Adrenal gland (tissue), 19 donors: ENCODE results near the gene SNF8. TPM values are rescaled to one million over a fixed set of nuclear protein-coding genes. Genes with fewer than 3 reads are reported as not detected.

Source experiments
- DNase-seq, 7 donors: peaks; one replicate each; pipeline ENCODE4 v3.0.0-alpha.2; 2019 to 2020
- H3K27ac ChIP-seq, 5 donors: fragments of 200-600 bp; sonication (generic) in 4 of 5; 1 replicate in 3 of 5; 2 replicates in 2 of 5; pipeline versions ENCODE4 v1.5.1 to v1.8.0; 2016 to 2020; ENCODE audit warnings: mild to moderate bottlenecking in 1 of 5
- H3K27me3 ChIP-seq: fragments of 200-600 bp; 2 replicates; pipeline ENCODE4 v1.8.0; 2021
- H3K36me3 ChIP-seq, 2 donors: fragments of 200-600 bp; replicated peaks in 1 of 2; 1 replicate in 1 of 2; 2 replicates in 1 of 2; pipeline versions ENCODE4 v1.5.1 to v1.8.0; 2018 to 2022
- H3K4me1 ChIP-seq, 2 donors: fragments of 200-600 bp; replicated peaks in 1 of 2; 1 replicate in 1 of 2; 2 replicates in 1 of 2; pipeline versions ENCODE4 v1.5.1 to v1.8.0; 2018 to 2021
- H3K4me3 ChIP-seq, 4 donors: fragments of 200-600 bp; sonication (generic) in 3 of 4; one replicate each; pipeline ENCODE4 v1.5.1; 2016 to 2018
- H3K9me3 ChIP-seq, 3 donors: fragments of 200-600 bp; sonication (generic) in 1 of 3; replicated peaks in 1 of 3; 1 replicate in 2 of 3; 2 replicates in 1 of 3; pipeline versions ENCODE4 v1.5.1 to v1.8.0; 2016 to 2021
- CTCF ChIP-seq, 6 experiments: fragments of 450-650 bp in 4 of 6; fragments of 200-600 bp in 2 of 6; sonication (generic) in 1 of 6; IDR thresholded peaks; 1 replicate in 5 of 6; 2 replicates in 1 of 6; pipeline versions ENCODE4 v1.5.1 to v1.8.0; 2016 to 2021; ENCODE audit warnings: antibody characterized with exemption in 6 of 6, mild to moderate bottlenecking in 2 of 6, moderate library complexity in 1 of 6
- POLR2A ChIP-seq, 2 donors: fragments of 450-650 bp; IDR thresholded peaks; one replicate each; pipeline ENCODE4 v1.6.1; 2017; ENCODE audit warnings: antibody characterized with exemption in 2 of 2, mild to moderate bottlenecking in 2 of 2, moderate library complexity in 1 of 2
- WGBS, 4 donors: extraction: QIAGEN DNeasy Blood & Tissue Kit in 2 of 4; methylation state at CpG; one replicate each; pipeline versions ENCODE4 v1.1.5 to v1.1.7; 2013 to 2017; 5-methylcytosine and 5-hydroxymethylcytosine counted together
- intact Hi-C, 2 donors: fragments of 100-400 bp; cut with DNase I; formaldehyde crosslinking; loops; one replicate each; pipeline versions ENCODE4 v1.14.1 to v1.15.0; 2022 to 2023
- long read RNA-seq, 10 donors: library from polyadenylated mRNA in 3 of 10; unstranded in 2 of 10; stranded (forward) in 1 of 10; transcript quantifications; one replicate each; pipeline ENCODE4 v2.0.0 and lab custom pipeline, GENCODE V29; 2021 to 2026
- polyA plus RNA-seq, 3 donors: library from polyadenylated mRNA; stranded (reverse); fragments of 200-250 nt in 2 of 3; fragments of 350-450 nt in 1 of 3; fragmentation: Illumina TruSeq in 1 of 3; extraction: RNeasy Lipid Tissue Mini Kit (QIAGEN cat#74804) in 1 of 3; gene quantifications; one replicate each; pipeline ENCODE4 v1.2.3, GENCODE V29; 2013 to 2014
- total RNA-seq, 9 donors: library from RNA; depleted of rRNA in 4 of 9; stranded (reverse); fragments of >200 nt in 4 of 9; fragments of 120-200 nt in 1 of 9; fragmentation: NEBNext Ultra II Directional in 1 of 9; extraction: Animal tissue kit (Norgen Biotek cat#: 25700) in 1 of 9; gene quantifications; one replicate each; pipeline versions ENCODE4 v1.1.0 to v1.2.4, GENCODE V29; 2013 to 2023
- donor health status: healthy with polysubstance abuse.
- donor health status: Bipolar disorder and iron deficiency.
- donor health status: DM: yes; HTN: yes; CAD: no.
- donor health status: DM: no; HTN: no; CAD: no.
- donor health status: DM: no; HTN: no; CAD: no.
- donor health status: DM: yes; HTN: yes; CAD: no.

SNF8 gene
- 100 to 1,000 TPM in 4 of 9 donors, 10 to 100 TPM in 5; 52.0 to 133 (median 98.6) TPM for total RNA-seq
- polyA plus RNA-seq = 100 to 1,000 TPM in 2 of 3 donors, 10 to 100 TPM in 1; 98.8 to 160 (median 142) TPM
- long read RNA-seq, donor 1, transcript SNF8-215 (3 exons, 687 nt) = minor isoform, 6 of 64 reads
- long read RNA-seq, donor 1, transcript SNF8-202 (8 exons, 2,319 nt) = major isoform, 40 of 64 reads
- long read RNA-seq, donor 1, partial matches to known transcripts = 14 of 64 reads
- long read RNA-seq, donor 1, other reads (novel, unspliced or antisense) = 0 of 64 reads
- long read RNA-seq, donor 2, transcript SNF8-202 (8 exons, 2,319 nt) = major isoform, 16 of 27 reads
- long read RNA-seq, donor 2, partial matches to known transcripts = 7 of 27 reads
- long read RNA-seq, donor 2, other reads (novel, unspliced or antisense) = 0 of 27 reads
- long read RNA-seq, donor 3, transcript SNF8-202 (8 exons, 2,319 nt) = major isoform, 35 of 43 reads
- long read RNA-seq, donor 3, partial matches to known transcripts = 0 of 43 reads
- long read RNA-seq, donor 3, other reads (novel, unspliced or antisense) = 0 of 43 reads
- long read RNA-seq, donor 4, transcript SNF8-202 (8 exons, 2,319 nt) = major isoform, 8 of 9 reads
- long read RNA-seq, donor 4, partial matches to known transcripts = 0 of 9 reads
- long read RNA-seq, donor 4, other reads (novel, unspliced or antisense) = 0 of 9 reads
- long read RNA-seq, donor 5, transcript SNF8-202 (8 exons, 2,319 nt) = major isoform, 93 of 102 reads
- long read RNA-seq, donor 5, partial matches to known transcripts = 1 of 102 reads
- long read RNA-seq, donor 5, other reads (novel, unspliced or antisense) = 4 of 102 reads
- long read RNA-seq, donor 6, partial matches to known transcripts = 0 of 3 reads
- long read RNA-seq, donor 6, other reads (novel, unspliced or antisense) = 1 of 3 reads
- long read RNA-seq, donor 7, transcript SNF8-202 (8 exons, 2,319 nt) = major isoform, 23 of 33 reads
- long read RNA-seq, donor 7, partial matches to known transcripts = 8 of 33 reads
- long read RNA-seq, donor 7, other reads (novel, unspliced or antisense) = 0 of 33 reads
- long read RNA-seq, donor 8, transcript SNF8-202 (8 exons, 2,319 nt) = major isoform, 28 of 68 reads
- long read RNA-seq, donor 8, partial matches to known transcripts = 29 of 68 reads
- long read RNA-seq, donor 8, other reads (novel, unspliced or antisense) = 0 of 68 reads
- long read RNA-seq, donor 9, transcript SNF8-202 (8 exons, 2,319 nt) = major isoform, 20 of 26 reads
- long read RNA-seq, donor 9, partial matches to known transcripts = 0 of 26 reads
- long read RNA-seq, donor 9, other reads (novel, unspliced or antisense) = 0 of 26 reads
- long read RNA-seq, donor 10, transcript SNF8-202 (8 exons, 2,319 nt) = major isoform, 18 of 52 reads
- long read RNA-seq, donor 10, partial matches to known transcripts = 30 of 52 reads
- long read RNA-seq, donor 10, other reads (novel, unspliced or antisense) = 0 of 52 reads

DNA sequence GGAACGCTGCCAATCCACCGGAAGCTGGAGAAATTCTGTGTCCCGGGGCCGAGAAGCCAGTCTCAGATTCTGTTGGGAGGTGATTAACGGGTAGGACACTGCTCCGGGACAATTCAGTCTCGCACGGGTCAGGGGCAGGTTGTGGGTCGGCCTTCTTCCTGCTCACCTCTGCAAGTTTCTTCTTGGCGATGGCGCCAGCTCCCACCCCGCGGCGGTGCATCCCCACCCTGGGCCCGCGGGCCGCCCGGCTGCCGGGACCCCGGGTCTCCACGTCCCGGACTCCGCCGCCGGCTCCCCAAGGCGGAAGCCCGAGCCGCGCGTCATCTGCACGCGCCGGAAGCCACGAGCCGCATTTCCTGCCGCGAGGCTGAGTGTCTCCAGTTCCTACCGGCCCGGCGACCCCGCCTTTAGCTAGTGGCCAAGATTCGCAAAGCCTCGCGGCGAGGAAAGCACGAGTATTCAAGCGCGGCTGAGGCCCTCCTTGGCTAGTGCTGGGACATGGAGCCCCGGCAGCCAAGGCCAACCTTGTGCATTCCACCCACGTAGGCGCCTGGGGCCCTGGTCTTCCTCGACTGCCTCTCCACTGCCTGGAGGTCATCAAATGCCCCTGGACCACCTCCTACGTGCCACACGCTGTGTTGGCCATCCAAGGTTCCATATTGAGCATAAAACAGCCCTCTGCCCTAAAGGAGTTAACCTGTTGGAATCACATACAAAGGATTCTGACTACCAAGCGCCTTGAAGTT, at the start of gene SNF8:
SNF8 (minus strand) TSS at position 328 of the 746 bp plus-strand sequence; CDS start at position 220, 108 bp downstream.
- DNase-seq = peak; percentile 86 to 96 (median 90)
- WGBS, 4 donors = 2 to 12% (median 7%) methylated on average over 9 to 55 of the region's 55 CpGs
- Histone ChIP-seq H3K9me3 (no peaks in the 10 kb centered on the region), H3K27ac (peak within 1 kb of the TSS; percentile 23 to 97 (median 79)), H3K27me3 (no peaks in the 10 kb centered on the region), H3K4me1 (peaks cover 8 to 21% of the 10 kb centered on the region in 2 donors), H3K4me3 (peak within 1 kb of the TSS; percentile 35 to 83 (median 68)), H3K36me3 (peaks cover 0 to 16% of the 10 kb centered on the region in 2 donors)
- intact Hi-C loops = no loop called here
- TF ChIP-seq POLR2A (IDR thresholded peaks at IDR 0.05) = peak; percentile 52 to 69
- no peak for TF ChIP-seq CTCF (IDR thresholded peaks at IDR 0.05)

GRCh38 chr17:48993951-48994350, 49.3 kb upstream of the SNF8 start:
- Histone ChIP-seq H3K4me3 (no peak overlapping the region), H3K36me3 (no peaks in the 10 kb centered on the region), H3K27me3 (peaks cover 97% of the 10 kb centered on the region), H3K27ac (no peak overlapping the region), H3K4me1 (no peaks in the 10 kb centered on the region), H3K9me3 (peaks cover 0 to 9% (median 0%) of the 10 kb centered on the region in 3 donors)
- no peak for DNase-seq
- intact Hi-C loops = no loop called here
- TF ChIP-seq CTCF (IDR thresholded peaks at IDR 0.05) (no peak), POLR2A (IDR thresholded peaks at IDR 0.05) (no peak)

DNA sequence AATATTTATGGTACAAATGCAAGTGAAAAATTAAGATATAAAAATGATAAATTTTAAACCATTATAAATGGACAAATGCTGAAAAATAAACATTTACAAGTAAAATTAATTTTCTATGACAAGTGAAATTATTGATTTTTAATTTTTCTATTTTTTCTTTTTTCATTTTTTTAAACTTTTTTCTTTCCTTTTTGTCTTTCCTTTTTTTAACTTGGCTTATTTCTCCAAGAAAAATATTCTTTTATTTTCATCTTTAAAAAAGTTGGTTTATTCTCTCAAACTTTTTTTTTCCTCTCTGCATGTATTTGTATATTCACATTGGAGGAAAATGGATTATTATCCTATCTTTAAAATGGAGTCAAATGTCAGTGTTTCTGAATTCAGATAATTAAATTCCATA, 48.7 kb upstream of the SNF8 start:
- Histone ChIP-seq H3K27me3 (peaks cover 96% of the 10 kb centered on the region), H3K9me3 (peaks cover 0 to 9% (median 0%) of the 10 kb centered on the region in 3 donors), H3K4me1 (no peaks in the 10 kb centered on the region), H3K4me3 (no peak overlapping the region), H3K36me3 (no peaks in the 10 kb centered on the region), H3K27ac (no peak overlapping the region)
- intact Hi-C loops = no loop called here
- TF ChIP-seq CTCF (IDR thresholded peaks at IDR 0.05) (no peak), POLR2A (IDR thresholded peaks at IDR 0.05) (no peak)
- DNase-seq = no peak
